Loucy (cell line): ENCODE measurements around the gene SCD.

Source experiments
- H2AFZ ChIP-seq: fragments of 200-600 bp; sonication (generic); 2 replicates; pipeline ENCODE4 v1.6.0; 2016; ENCODE audit warnings: antibody characterized with exemption, mild to moderate bottlenecking, low read length, moderate library complexity
- H3F3A ChIP-seq: fragments of 200-600 bp; 2 replicates; pipeline ENCODE4 v1.6.0; 2016; ENCODE audit warnings: antibody characterized with exemption, low read depth, mild to moderate bottlenecking
- H3K27me3 ChIP-seq: fragments of 200-600 bp; sonication (generic); 2 replicates; pipeline ENCODE4 v1.6.1; 2014; ENCODE audit warnings: low read length, mild to moderate bottlenecking; ENCODE audit not compliant: insufficient read depth, poor library complexity, severe bottlenecking
- H3K36me3 ChIP-seq: fragments of 200-600 bp; sonication (generic); 2 replicates; pipeline ENCODE4 v1.6.1; 2016; ENCODE audit warnings: low read length; ENCODE audit not compliant: insufficient read depth
- H3K4me1 ChIP-seq: fragments of 200-600 bp; sonication (generic); 2 replicates; pipeline ENCODE4 v1.5.1; 2014; ENCODE audit warnings: low read length, mild to moderate bottlenecking; ENCODE audit not compliant: insufficient read depth, poor library complexity, severe bottlenecking
- H3K4me2 ChIP-seq: fragments of 200-600 bp; sonication (generic); 2 replicates; pipeline ENCODE4 v1.6.0; 2014; ENCODE audit warnings: antibody characterized with exemption, low read length, low read depth, mild to moderate bottlenecking; ENCODE audit not compliant: poor library complexity, severe bottlenecking
- H3K4me3 ChIP-seq: fragments of 200-600 bp; sonication (generic); 2 replicates; pipeline ENCODE4 v1.5.1; 2014; ENCODE audit warnings: low read length, mild to moderate bottlenecking, mixed read lengths; ENCODE audit not compliant: poor library complexity, severe bottlenecking
- H3K79me2 ChIP-seq: fragments of 200-600 bp; sonication (generic); 2 replicates; pipeline ENCODE4 v1.6.1; 2014; ENCODE audit warnings: low read length; ENCODE audit not compliant: insufficient read depth
- H3K9ac ChIP-seq: fragments of 200-600 bp; sonication (generic); 2 replicates; pipeline ENCODE4 v1.6.0; 2014; ENCODE audit warnings: mild to moderate bottlenecking, low read depth, low read length, moderate library complexity; ENCODE audit not compliant: poor library complexity, severe bottlenecking
- H3K9me2 ChIP-seq: fragments of 200-600 bp; sonication (generic); replicated peaks from 2 replicates; pipeline ENCODE4 v1.6.1; 2016; ENCODE audit warnings: low read depth, low read length, mixed read lengths
- H3K9me3 ChIP-seq: fragments of 200-600 bp; sonication (generic); 2 replicates; pipeline ENCODE4 v1.6.1; 2014; ENCODE audit warnings: mild to moderate bottlenecking, antibody characterized with exemption, low read length, low read depth; ENCODE audit not compliant: insufficient read depth
- H4K20me1 ChIP-seq: fragments of 200-600 bp; sonication (generic); 2 replicates; pipeline ENCODE4 v1.6.0; 2014; ENCODE audit warnings: antibody characterized with exemption, low read length, mild to moderate bottlenecking; ENCODE audit not compliant: insufficient read depth, poor library complexity, severe bottlenecking
- EZH2phosphoT487 ChIP-seq: fragments of 200-600 bp; IDR thresholded peaks from 2 replicates; pipeline ENCODE4 v1.6.1; 2018; ENCODE audit warnings: antibody characterized with exemption, mild to moderate bottlenecking, moderate library complexity, borderline replicate concordance
- TF ChIP-seq, protein P1 (sequence below): fragments of 200-600 bp; sonication (generic); conservative IDR thresholded peaks from 2 replicates; pipeline ENCODE4 v1.5.1; 2014; ENCODE audit warnings: mild to moderate bottlenecking, antibody characterized with exemption, low read length

Gene SCD

DNA sequence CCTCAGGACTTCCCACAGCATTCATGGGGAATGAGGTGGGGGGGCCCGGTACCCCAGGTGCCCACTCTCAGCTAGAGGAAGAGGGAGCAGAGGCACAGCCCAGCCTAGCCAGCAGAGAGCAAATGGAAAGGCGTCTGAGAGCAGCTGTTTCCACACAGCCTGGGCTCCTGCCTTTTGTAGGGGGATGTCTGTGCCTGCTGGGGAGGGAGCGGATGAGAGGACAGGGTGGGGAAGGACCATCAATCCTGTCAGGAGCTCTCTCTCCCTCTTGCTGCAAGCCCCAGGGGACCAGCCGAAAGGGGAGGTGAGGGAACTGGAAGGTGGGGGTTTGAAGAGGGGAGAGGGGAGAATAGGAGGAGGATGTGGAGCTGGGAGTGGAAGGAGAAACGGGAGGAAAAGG is 17.0 kb upstream of the SCD start, which contains the start of gene PKD2L1:
Gene PKD2L1, minus strand, starts transcription at position 150 of the 400 bp plus-strand sequence. Its CDS starts 125 bp downstream, at position 25.
- Histone ChIP-seq H3K27me3 (no peaks in the 10 kb centered on the region), H3K4me3 (no peak within 1 kb of the TSS), H3K9me3 (no peaks in the 10 kb centered on the region), H3K9me2 (no peaks in the 10 kb centered on the region), H3K4me2 (no peak within 1 kb of the TSS), H4K20me1 (no peaks in the 10 kb centered on the region), H3K79me2 (no peaks in the 10 kb centered on the region), H3K9ac (no peak within 1 kb of the TSS), H3K4me1 (peaks cover 17% of the 10 kb centered on the region), H3F3A (no peaks in the 10 kb centered on the region), H3K36me3 (no peaks in the 10 kb centered on the region), H2AFZ (no peak within 1 kb of the TSS)
- no peak for TF ChIP-seq EZH2phosphoT487
- TF ChIP-seq, protein P1, sequence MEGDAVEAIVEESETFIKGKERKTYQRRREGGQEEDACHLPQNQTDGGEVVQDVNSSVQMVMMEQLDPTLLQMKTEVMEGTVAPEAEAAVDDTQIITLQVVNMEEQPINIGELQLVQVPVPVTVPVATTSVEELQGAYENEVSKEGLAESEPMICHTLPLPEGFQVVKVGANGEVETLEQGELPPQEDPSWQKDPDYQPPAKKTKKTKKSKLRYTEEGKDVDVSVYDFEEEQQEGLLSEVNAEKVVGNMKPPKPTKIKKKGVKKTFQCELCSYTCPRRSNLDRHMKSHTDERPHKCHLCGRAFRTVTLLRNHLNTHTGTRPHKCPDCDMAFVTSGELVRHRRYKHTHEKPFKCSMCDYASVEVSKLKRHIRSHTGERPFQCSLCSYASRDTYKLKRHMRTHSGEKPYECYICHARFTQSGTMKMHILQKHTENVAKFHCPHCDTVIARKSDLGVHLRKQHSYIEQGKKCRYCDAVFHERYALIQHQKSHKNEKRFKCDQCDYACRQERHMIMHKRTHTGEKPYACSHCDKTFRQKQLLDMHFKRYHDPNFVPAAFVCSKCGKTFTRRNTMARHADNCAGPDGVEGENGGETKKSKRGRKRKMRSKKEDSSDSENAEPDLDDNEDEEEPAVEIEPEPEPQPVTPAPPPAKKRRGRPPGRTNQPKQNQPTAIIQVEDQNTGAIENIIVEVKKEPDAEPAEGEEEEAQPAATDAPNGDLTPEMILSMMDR: no peak

DNA sequence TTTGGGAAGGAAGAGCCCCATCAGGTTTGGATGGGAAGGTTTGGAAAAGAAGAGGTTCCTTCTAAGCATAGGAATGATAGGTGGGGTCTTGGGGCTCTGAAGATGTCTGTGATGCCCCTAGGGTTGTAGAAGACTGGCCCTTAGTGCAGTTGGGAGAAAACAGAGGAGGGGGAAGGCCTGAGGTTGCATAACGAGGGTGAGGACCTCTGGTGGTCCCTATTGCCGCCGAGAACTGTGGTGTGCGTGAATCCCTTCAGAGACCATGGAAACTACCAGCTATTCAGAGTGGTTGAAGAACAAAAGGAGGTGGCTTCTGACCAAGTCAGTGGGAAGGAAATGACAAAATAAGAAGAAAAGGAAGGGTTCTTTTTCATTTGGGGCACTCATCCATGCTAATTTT is 13.9 kb upstream of the SCD start:
- Histone ChIP-seq H3K9me3 (no peaks in the 10 kb centered on the region), H3K27me3 (no peaks in the 10 kb centered on the region), H3F3A (no peaks in the 10 kb centered on the region), H3K9me2 (no peaks in the 10 kb centered on the region), H3K4me1 (no peaks in the 10 kb centered on the region), H3K9ac (no peak overlapping the region), H3K79me2 (no peaks in the 10 kb centered on the region), H3K4me2 (no peak overlapping the region), H4K20me1 (no peaks in the 10 kb centered on the region), H2AFZ (no peak overlapping the region), H3K4me3 (no peak overlapping the region), H3K36me3 (no peaks in the 10 kb centered on the region)
- TF ChIP-seq, protein P1: no peak
- no peak for TF ChIP-seq EZH2phosphoT487

DNA sequence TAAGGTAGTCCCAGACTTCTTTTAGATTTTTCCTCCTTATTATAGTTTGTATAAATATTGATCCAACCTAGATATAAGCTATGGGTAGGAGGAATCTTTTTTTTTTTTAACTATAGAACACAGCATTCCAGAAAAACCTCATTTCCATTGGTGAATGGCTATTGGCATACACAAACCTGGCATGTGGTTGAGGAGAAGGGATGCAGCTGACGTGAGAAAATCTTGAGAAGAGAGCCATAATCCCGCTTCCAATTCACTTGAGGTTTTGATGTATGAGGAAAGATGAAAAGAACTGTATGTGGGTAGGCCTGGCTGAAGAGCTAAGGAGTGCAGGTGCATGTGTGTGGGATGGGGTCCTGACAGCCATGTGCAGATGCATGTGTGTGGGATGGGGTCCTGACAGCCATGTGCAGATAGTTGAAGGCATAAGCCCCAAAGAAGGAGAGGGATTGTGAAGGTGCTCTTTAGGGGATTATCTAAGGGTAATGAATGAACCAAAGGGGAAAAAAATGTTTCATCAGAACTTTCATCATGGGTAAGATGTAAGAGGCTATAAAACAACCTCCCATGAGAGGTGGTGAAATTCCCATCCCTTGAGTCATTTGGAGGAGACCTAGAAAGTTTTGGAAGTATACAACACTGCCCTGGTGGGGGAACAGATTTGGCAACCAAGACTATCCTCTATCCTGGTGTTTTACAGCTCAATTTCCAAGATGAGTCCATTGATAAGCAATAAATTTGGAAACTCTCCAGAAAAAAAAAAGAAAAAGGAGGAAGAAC is 13.2 kb upstream of the SCD start:
- no peaks in the 10 kb centered on the region for H3K27me3 ChIP-seq
- H4K20me1 ChIP-seq: no peaks in the 10 kb centered on the region
- no peak overlapping the region for H3K9ac ChIP-seq
- no peak overlapping the region for H3K4me2 ChIP-seq
- no peaks in the 10 kb centered on the region for H3K79me2 ChIP-seq
- no peaks in the 10 kb centered on the region for H3K36me3 ChIP-seq
- TF ChIP-seq EZH2phosphoT487: no peak
- TF ChIP-seq, protein P1: no peak
- H3F3A ChIP-seq: no peaks in the 10 kb centered on the region
- H3K9me3 ChIP-seq: no peaks in the 10 kb centered on the region
- no peak overlapping the region for H2AFZ ChIP-seq
- H3K4me1 ChIP-seq: no peaks in the 10 kb centered on the region
- no peak overlapping the region for H3K4me3 ChIP-seq
- H3K9me2 ChIP-seq: no peaks in the 10 kb centered on the region
